Measurements from ENCODE around the gene BABAM1.

The BABAM1 gene

GRCh38 chr19:17324357-17325114 is 57.3 kb downstream of the BABAM1 start:
- DNase-seq (ENCODE audit: low spot score), result no peak

GRCh38 chr19:17325133-17325532 is 57.9 kb downstream of the BABAM1 start:
- DNase-seq (ENCODE audit: low spot score), result no peak

GRCh38 chr19:17325881-17326594 is 58.8 kb downstream of the BABAM1 start:
- DNase-seq (ENCODE audit: low spot score), result peak; percentile 76

- no peak for DNase-seq (ENCODE audit: low spot score)
Measured at GRCh38 chr19:17326595-17326966, 59.3 kb downstream of the BABAM1 start.

GRCh38 chr19:17327068-17327653 is 59.9 kb downstream of the BABAM1 start:
- DNase-seq (ENCODE audit: low spot score), result no peak

GRCh38 chr19:17327654-17328516 is 60.6 kb downstream of the BABAM1 start:
- no peak for DNase-seq (ENCODE audit: low spot score)

Measured in putamen (tissue), 1 donor.